ENCODE data around the gene PHLDA3.
A peak's percentile ranks its signal among the peaks of the same experiment; 100 is the strongest.
"Not testable (repeated sequence)": the region's sequence is repeated elsewhere in the genome, so short reads cannot be mapped to it uniquely, and the experiment has no call there.

The PHLDA3 gene

GRCh38 chr1:201485184-201485774, 16.3 kb upstream of the PHLDA3 start:
- DNase-seq, result no peak

GRCh38 chr1:201483373-201483949, 14.5 kb upstream of the PHLDA3 start:
- DNase-seq, result no peak

- no peak for DNase-seq
Observed at GRCh38 chr1:201482755-201483154, 13.8 kb upstream of the PHLDA3 start.

GRCh38 chr1:201481761-201482493, 12.9 kb upstream of the PHLDA3 start:
- peak; percentile 78 for DNase-seq

- no peak for DNase-seq
Observed at GRCh38 chr1:201481004-201481380, 12.0 kb upstream of the PHLDA3 start.

- DNase-seq, result peak; percentile 43
Observed at GRCh38 chr1:201480231-201481003, 11.4 kb upstream of the PHLDA3 start.

- DNase-seq, result no peak
Observed at GRCh38 chr1:201479201-201479730, 10.3 kb upstream of the PHLDA3 start.

- not testable (repeated sequence) for DNase-seq
Observed at GRCh38 chr1:201478666-201479065, 9.7 kb upstream of the PHLDA3 start.

- DNase-seq, result no peak
Observed at GRCh38 chr1:201476670-201477344, 7.8 kb upstream of the PHLDA3 start.

- DNase-seq, result no peak
Observed at GRCh38 chr1:201475915-201476669, 7.1 kb upstream of the PHLDA3 start.

GRCh38 chr1:201475130-201475529, 6.1 kb upstream of the PHLDA3 start:
- no peak for DNase-seq

- no peak for DNase-seq
Observed at GRCh38 chr1:201473296-201473695, 4.3 kb upstream of the PHLDA3 start.

GRCh38 chr1:201472321-201472720, 3.3 kb upstream of the PHLDA3 start:
- not testable (repeated sequence) for DNase-seq

GRCh38 chr1:201471772-201472171, 2.8 kb upstream of the PHLDA3 start:
- DNase-seq, result no peak

- no peak for DNase-seq
Observed at GRCh38 chr1:201470581-201470980, 1.6 kb upstream of the PHLDA3 start.

GRCh38 chr1:201469645-201470074, 672 bp upstream of the PHLDA3 start:
- no peak for DNase-seq

- peak; percentile 12 for DNase-seq
Observed at GRCh38 chr1:201468501-201468843, 516 bp downstream of the PHLDA3 start.

- no peak for DNase-seq
Observed at GRCh38 chr1:201466492-201466891, 2.5 kb downstream of the PHLDA3 start.

GRCh38 chr1:201465698-201466290, 3.2 kb downstream of the PHLDA3 start:
- no peak for DNase-seq

GRCh38 chr1:201463071-201463552, 5.9 kb downstream of the PHLDA3 start:
- DNase-seq, result no peak

- DNase-seq, result no peak
Observed at GRCh38 chr1:201461645-201462441, 7.1 kb downstream of the PHLDA3 start.

All from NCI-H1092 (cell line).